Heart left ventricle (tissue), 16 donors: ENCODE results near the gene MAK. TPM values are rescaled to one million over a fixed set of nuclear protein-coding genes. Genes with fewer than 3 reads are reported as not detected.

Experiments used
- ATAC-seq, 4 donors: fragments of 200-7000 bp; cut with Tn5 transposase; one replicate each; pipeline ENCODE4 v1.9.1; 2020 to 2022; ENCODE audit warnings: moderate library complexity in 4 of 4, mild to moderate bottlenecking in 3 of 4, moderate number of reproducible peaks in 1 of 4
- DNase-seq, 5 donors: peaks; one replicate each; pipeline ENCODE4 v3.0.0-alpha.2; 2020
- H3K27ac ChIP-seq, 12 donors: fragments of 200-600 bp; sonication (generic) in 4 of 12; one replicate each; pipeline versions ENCODE4 v1.5.0 to v1.8.0; 2016 to 2022; ENCODE audit warnings: mild to moderate bottlenecking in 2 of 12
- H3K27me3 ChIP-seq, 9 donors: fragments of 200-600 bp; sonication (generic) in 2 of 9; one replicate each; pipeline versions ENCODE4 v1.5.1 to v1.8.0; 2016 to 2022; ENCODE audit warnings: mild to moderate bottlenecking in 3 of 9
- H3K36me3 ChIP-seq, 9 donors: fragments of 200-600 bp; sonication (generic) in 2 of 9; one replicate each; pipeline versions ENCODE4 v1.5.0 to v1.8.0; 2018 to 2022; ENCODE audit warnings: mild to moderate bottlenecking in 2 of 9
- H3K4me1 ChIP-seq, 12 donors: fragments of 200-600 bp; sonication (generic) in 4 of 12; one replicate each; pipeline versions ENCODE4 v1.5.0 to v1.8.0; 2016 to 2022; ENCODE audit warnings: mild to moderate bottlenecking in 3 of 12
- H3K4me3 ChIP-seq, 12 donors: fragments of 200-600 bp; sonication (generic) in 4 of 12; one replicate each; pipeline versions ENCODE4 v1.5.0 to v1.8.0; 2017 to 2022; ENCODE audit warnings: mild to moderate bottlenecking in 9 of 12, moderate library complexity in 4 of 12
- H3K9me3 ChIP-seq, 12 donors: fragments of 200-600 bp; sonication (generic) in 4 of 12; one replicate each; pipeline versions ENCODE4 v1.5.0 to v1.8.0; 2016 to 2022; ENCODE audit warnings: mild to moderate bottlenecking in 1 of 12
- POLR2A ChIP-seq, 2 donors: fragments of 450-650 bp; IDR thresholded peaks; one replicate each; pipeline ENCODE4 v1.6.1; 2017; ENCODE audit warnings: antibody characterized with exemption in 2 of 2, mild to moderate bottlenecking in 2 of 2, moderate library complexity in 2 of 2
- WGBS, 4 donors: extraction: QIAGEN DNeasy Blood & Tissue Kit in 2 of 4; methylation state at CpG; one replicate each; pipeline versions ENCODE4 v1.1.5 to v1.1.7; 2013 to 2018; 5-methylcytosine and 5-hydroxymethylcytosine counted together
- intact Hi-C, 10 donors: fragments of 100-400 bp; cut with DNase I; formaldehyde crosslinking; loops; one replicate each; pipeline versions ENCODE4 v1.11.1 to v1.14.2; 2022
- polyA plus RNA-seq, 2 donors: library from polyadenylated mRNA; stranded (reverse); fragments of 200-250 nt; gene quantifications; one replicate each; pipeline ENCODE4 v1.2.3, GENCODE V29; 2013
- total RNA-seq, 9 donors: library from RNA; depleted of rRNA in 2 of 9; stranded (reverse); fragments of >200 nt in 2 of 9; fragmentation: NEBNext Ultra II Directional in 3 of 9; extraction: Animal tissue kit (Norgen Biotek cat#: 25700) in 3 of 9; gene quantifications; one replicate each; pipeline versions ENCODE4 v1.1.0 to v1.2.4, GENCODE V29; 2016 to 2023
- TF ChIP-seq, protein P1 (sequence below), 12 donors: fragments of 200-600 bp; sonication (generic) in 4 of 12; IDR thresholded peaks; one replicate each; pipeline versions ENCODE4 v1.5.0 to v1.8.0; 2018 to 2022; ENCODE audit warnings: antibody characterized with exemption in 12 of 12, mild to moderate bottlenecking in 5 of 12
- donor health status: ischemic (EF 13 %, LVEDD 7.1; RV severe dilation, severe dysfunction).
- donor health status: healthy with polysubstance abuse.
- donor health status: DM: no; HTN: yes; CAD: no.
- donor health status: DM: no; HTN: no; CAD: no.
- donor health status: ischemic (EF 25% LVEDD 6.9; RV normal size, moderate dysfunction).
- donor health status: ischemic (EF 25% LVEDD 5.7; RV mildly dilated, moderate dysfunction).
- donor health status: healthy.
- donor health status: DM: yes; HTN: yes; CAD: no.
- donor health status: ischemic (EF 35%, LVEDD 5.7; RV mildly dilated, moderate dysfunction).
- donor health status: nonischemic (EF 11% LVEDD 7.7; RV severe dilation, severe dysfunction).
- donor health status: DM: yes; HTN: yes; CAD: no.
- donor health status: PGD.
- donor health status: ischemic (EF 29% LVEDD 5.4; RV normal size, mild dysfunction).
- donor health status: nonischemic (EF 23%, LVEDD 6.1; RV moderate dilation, normal function).

Gene MAK
- total and polyA plus RNA-seq, 11 donors: 0.04 to 0.36 (median 0.15) TPM; not detected in 5

DNA sequence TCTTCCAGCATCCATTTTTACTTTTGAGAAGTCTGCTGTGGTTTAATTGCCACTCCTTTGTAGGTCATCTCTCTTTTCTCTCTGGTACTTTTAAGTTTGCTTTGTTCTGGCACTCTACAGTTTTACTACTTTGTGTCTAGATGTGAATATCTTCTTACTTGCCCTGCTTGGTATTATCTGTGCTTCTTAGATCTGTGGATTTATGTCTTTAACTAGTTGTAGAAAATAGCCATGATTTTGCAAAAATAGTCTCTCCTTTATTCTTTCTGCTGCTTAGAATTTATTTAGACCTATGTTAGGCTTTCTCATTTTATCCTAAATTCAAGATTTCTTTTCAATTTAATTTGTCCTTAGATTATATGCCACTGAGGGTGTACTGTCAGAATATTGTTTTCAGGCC, 5.2 kb upstream of the MAK start:
- H3K27me3 ChIP-seq: no peaks in the 10 kb centered on the region
- ATAC-seq (no peak), DNase-seq (no peak)
- H3K27ac ChIP-seq: no peak overlapping the region
- no peaks in the 10 kb centered on the region for H3K36me3 ChIP-seq
- intact Hi-C loops: loop anchor here in 2 of 10 donors (10.0 kb wide), 2 partner anchors 221 to 231 kb away; no protein-coding TSS in a partner anchor
- TF ChIP-seq, protein P1, sequence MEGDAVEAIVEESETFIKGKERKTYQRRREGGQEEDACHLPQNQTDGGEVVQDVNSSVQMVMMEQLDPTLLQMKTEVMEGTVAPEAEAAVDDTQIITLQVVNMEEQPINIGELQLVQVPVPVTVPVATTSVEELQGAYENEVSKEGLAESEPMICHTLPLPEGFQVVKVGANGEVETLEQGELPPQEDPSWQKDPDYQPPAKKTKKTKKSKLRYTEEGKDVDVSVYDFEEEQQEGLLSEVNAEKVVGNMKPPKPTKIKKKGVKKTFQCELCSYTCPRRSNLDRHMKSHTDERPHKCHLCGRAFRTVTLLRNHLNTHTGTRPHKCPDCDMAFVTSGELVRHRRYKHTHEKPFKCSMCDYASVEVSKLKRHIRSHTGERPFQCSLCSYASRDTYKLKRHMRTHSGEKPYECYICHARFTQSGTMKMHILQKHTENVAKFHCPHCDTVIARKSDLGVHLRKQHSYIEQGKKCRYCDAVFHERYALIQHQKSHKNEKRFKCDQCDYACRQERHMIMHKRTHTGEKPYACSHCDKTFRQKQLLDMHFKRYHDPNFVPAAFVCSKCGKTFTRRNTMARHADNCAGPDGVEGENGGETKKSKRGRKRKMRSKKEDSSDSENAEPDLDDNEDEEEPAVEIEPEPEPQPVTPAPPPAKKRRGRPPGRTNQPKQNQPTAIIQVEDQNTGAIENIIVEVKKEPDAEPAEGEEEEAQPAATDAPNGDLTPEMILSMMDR (IDR thresholded peaks at IDR 0.05): no peak
- no peak for TF ChIP-seq POLR2A (IDR thresholded peaks at IDR 0.05)
- H3K9me3 ChIP-seq: peaks cover 0 to 6% (median 0%) of the 10 kb centered on the region in 12 donors
- H3K4me1 ChIP-seq: peaks cover 0 to 8% (median 0%) of the 10 kb centered on the region in 12 donors
- no peak overlapping the region for H3K4me3 ChIP-seq

DNA sequence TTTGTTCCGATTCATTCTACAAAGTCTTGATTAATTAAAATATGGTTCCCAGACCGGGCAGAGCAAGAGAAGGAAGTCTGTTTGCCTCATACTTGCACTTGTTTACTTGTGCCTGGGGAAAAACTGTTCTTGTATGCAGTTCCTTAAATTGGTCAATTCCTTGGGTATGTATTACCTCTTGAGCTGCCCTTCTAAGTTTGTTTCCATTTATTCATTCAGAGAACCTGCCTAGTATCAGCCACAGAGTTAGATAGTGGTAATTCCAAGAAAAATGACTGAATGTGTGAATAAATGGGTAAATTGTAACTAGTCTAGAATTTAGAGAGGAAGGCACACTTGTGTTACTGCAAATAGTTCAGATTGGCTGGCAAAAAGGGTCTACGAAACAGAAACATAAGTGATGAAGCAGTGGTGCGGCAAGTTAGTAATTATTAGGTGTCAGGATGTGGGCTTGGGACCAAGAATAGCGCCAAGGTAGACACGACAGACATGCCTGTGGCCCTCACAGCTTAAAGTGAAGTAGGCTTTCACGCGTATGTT, 525 bp upstream of the MAK start:
- H3K4me3 ChIP-seq: peak overlapping the region; percentile 59 to 91 (median 70)
- TF ChIP-seq, protein P1 (IDR thresholded peaks at IDR 0.05): no peak
- no peak for TF ChIP-seq POLR2A (IDR thresholded peaks at IDR 0.05)
- intact Hi-C loops: no loop called here
- H3K9me3 ChIP-seq: peaks cover 0 to 6% (median 0%) of the 10 kb centered on the region in 12 donors
- H3K36me3 ChIP-seq: no peaks in the 10 kb centered on the region
- peak in 3 of 4 donors; percentile 9 to 29 (median 12) for ATAC-seq
- DNase-seq: no peak
- H3K27me3 ChIP-seq: peaks cover 0 to 17% (median 0%) of the 10 kb centered on the region in 9 donors
- peaks cover 0 to 22% (median 6%) of the 10 kb centered on the region in 12 donors for H3K4me1 ChIP-seq
- WGBS, 4 donors: 63 to 66% (median 64%) methylated on average over 8 of the region's 8 CpGs
- peak overlapping the region in 3 of 12 donors; percentile 1 to 74 (median 43) for H3K27ac ChIP-seq

DNA sequence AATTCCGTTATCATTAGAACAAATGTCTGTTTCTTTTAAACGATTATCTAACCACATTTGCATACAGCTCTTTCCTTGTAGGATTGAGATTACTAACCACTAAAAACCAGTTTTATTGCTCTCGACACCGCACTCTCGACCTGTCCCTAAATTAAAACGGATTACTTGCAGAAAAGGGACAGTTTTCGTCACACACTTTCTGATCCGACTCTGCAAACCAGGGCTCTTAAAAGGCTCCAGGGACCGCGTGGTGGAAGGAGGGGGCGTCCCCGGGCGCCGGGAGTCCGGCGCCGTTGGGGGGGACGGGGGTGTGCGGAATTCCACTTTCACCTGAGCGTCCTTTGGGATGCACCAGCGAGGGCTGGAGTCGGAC, 731 bp downstream of the MAK start:
- H3K36me3 ChIP-seq: no peaks in the 10 kb centered on the region
- no peaks in the 10 kb centered on the region for H3K9me3 ChIP-seq
- intact Hi-C loops: no loop called here
- WGBS, 4 donors: 0 to 1% (median 1%) methylated on average over 16 to 22 of the region's 22 CpGs
- H3K27me3 ChIP-seq: peaks cover 0 to 17% (median 0%) of the 10 kb centered on the region in 9 donors
- DNase-seq (peak in 1 of 5 donors; percentile 10), ATAC-seq (peak in 2 of 4 donors; percentile 23 to 38)
- no peak for TF ChIP-seq POLR2A (IDR thresholded peaks at IDR 0.05)
- TF ChIP-seq, protein P1 (IDR thresholded peaks at IDR 0.05): no peak
- H3K4me1 ChIP-seq: peaks cover 0 to 22% (median 6%) of the 10 kb centered on the region in 12 donors
- peak overlapping the region in 5 of 12 donors; percentile 14 to 74 (median 33) for H3K27ac ChIP-seq
- H3K4me3 ChIP-seq: peak overlapping the region; percentile 59 to 91 (median 70)

DNA sequence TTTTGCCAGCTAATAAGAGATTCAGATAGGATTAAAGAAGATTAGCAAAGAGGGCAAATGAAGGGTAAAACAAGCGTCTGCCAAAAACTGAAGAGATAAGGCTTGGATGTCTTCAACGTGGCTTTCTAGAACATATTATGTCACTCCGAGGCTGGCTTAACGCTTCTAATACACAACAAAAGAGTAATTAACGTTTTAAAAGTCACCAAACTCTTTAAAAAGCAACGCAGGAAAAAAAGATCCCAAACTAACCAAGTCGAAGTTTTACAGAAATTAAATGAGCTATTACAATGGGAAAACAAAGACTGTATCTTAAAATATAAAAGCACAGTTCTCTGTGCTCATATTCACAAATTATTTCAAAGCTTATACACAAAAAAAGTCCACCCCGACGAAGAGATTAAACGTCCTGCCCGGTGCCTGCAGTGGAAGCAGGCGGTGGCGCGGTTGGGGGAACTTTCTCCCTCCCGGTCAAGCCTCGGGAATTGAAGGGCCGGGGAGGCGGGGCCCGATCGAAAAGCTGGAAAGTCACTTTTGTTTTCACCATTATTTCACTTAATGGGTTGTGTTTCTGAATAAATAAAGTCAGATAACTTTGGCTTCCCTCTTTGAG, 1.2 kb downstream of the MAK start:
- Histone ChIP-seq H3K27me3 (peaks cover 0 to 17% (median 0%) of the 10 kb centered on the region in 9 donors), H3K9me3 (no peaks in the 10 kb centered on the region), H3K36me3 (no peaks in the 10 kb centered on the region), H3K27ac (peak overlapping the region in 3 of 12 donors; percentile 33 to 74 (median 43)), H3K4me3 (peak overlapping the region; percentile 59 to 91 (median 70)), H3K4me1 (peaks cover 0 to 22% (median 6%) of the 10 kb centered on the region in 12 donors)
- DNase-seq (peak; percentile 28 to 66 (median 36)), ATAC-seq (peak in 2 of 4 donors; percentile 32 to 38)
- TF ChIP-seq, protein P1 (IDR thresholded peaks at IDR 0.05): no peak
- no peak for TF ChIP-seq POLR2A (IDR thresholded peaks at IDR 0.05)
- intact Hi-C loops: no loop called here
- WGBS, 4 donors: 1 to 2% (median 2%) methylated on average over 20 of the region's 20 CpGs
